Measurements from ENCODE around the gene ENAH. TPM values are rescaled to one million over a fixed set of nuclear protein-coding genes. Genes with fewer than 3 reads are reported as not detected.

ENAH gene
- total and polyA plus RNA-seq, 9 of the 15 experiments (the other 6 are each of a cell fraction or from before 2014, with no cell fraction given): 0.03 to 1.2 (median 0.15) TPM

- TF ChIP-seq TFE3 (CRISPR knock-in tag; IDR thresholded peaks at IDR 0.05) (no peak), ZNF57 (CRISPR knock-in tag; IDR thresholded peaks at IDR 0.05) (no peak), ID3 (CRISPR knock-in tag; IDR thresholded peaks at IDR 0.05) (no peak), ID3 (tag; IDR thresholded peaks at IDR 0.05) (no peak), PHTF2 (CRISPR knock-in tag; IDR thresholded peaks at IDR 0.05) (no peak), SNAPC5 (CRISPR knock-in tag; IDR thresholded peaks at IDR 0.05) (no peak), ZNF764 (CRISPR knock-in tag; IDR thresholded peaks at IDR 0.05; ENCODE audit: low read depth) (no peak), THAP12 (CRISPR knock-in tag; IDR thresholded peaks at IDR 0.05) (no peak), BRF2 (IDR thresholded peaks at IDR 0.05; ENCODE audit: borderline replicate concordance, insufficient read depth, insufficient read length) (no peak), NUFIP1 (IDR thresholded peaks at IDR 0.05; ENCODE audit: partially characterized antibody) (no peak), ZC3H11A (IDR thresholded peaks at IDR 0.05; ENCODE audit: low read depth, low read length) (no peak), NRF1 (conservative IDR thresholded peaks at IDR 0.05 in 1 of 2, IDR thresholded peaks at IDR 0.05 in 1 of 2) (no peak), RBM22 (IDR thresholded peaks at IDR 0.05; ENCODE audit: low read depth, low read length, poor library complexity, severe bottlenecking) (no peak), MEF2D (tag; conservative IDR thresholded peaks at IDR 0.05; ENCODE audit: low read depth) (no peak), HNRNPL (IDR thresholded peaks at IDR 0.05; ENCODE audit: low read depth, low read length) (no peak), RFX1 (IDR thresholded peaks at IDR 0.05) (no peak), MAFF (IDR thresholded peaks at IDR 0.05; ENCODE audit: low read length) (no peak), ZNF766 (CRISPR knock-in tag; conservative IDR thresholded peaks at IDR 0.05) (0 out of 2 replicates have a peak, but pooled peaks have one; percentile 21), EHMT2 (IDR thresholded peaks at IDR 0.05) (no peak), ZNF134 (CRISPR knock-in tag; conservative IDR thresholded peaks at IDR 0.05) (no peak), JUND (IDR thresholded peaks at IDR 0.05; ENCODE audit: borderline replicate concordance, low read depth, low read length) (peak; percentile 83), JUND (tag; IDR thresholded peaks at IDR 0.05; ENCODE audit: borderline replicate concordance, low read depth, low read length) (peak; percentile 71; the same call in 1 of the 3 replicates), NR2C1 (IDR thresholded peaks at IDR 0.05) (no peak), NR2C1 (tag; IDR thresholded peaks at IDR 0.05) (0 out of 2 replicates have a peak, but pooled peaks have one; percentile 11), MAFK (IDR thresholded peaks at IDR 0.05; ENCODE audit: low read length) (no peak)
These were observed 41.3 kb upstream of the ENAH start (continued) for GRCh38 chr1:225694151-225694603.
